Gastrocnemius medialis (tissue), 4 donors: ENCODE data around the gene GSG1L. TPM values are rescaled to one million over a fixed set of nuclear protein-coding genes. Genes with fewer than 3 reads are reported as not detected.

Experiments used
- ATAC-seq, 2 donors: fragments of 150-250 bp; one replicate each; pipeline ENCODE4 v1.9.1; 2016
- DNase-seq, 2 donors: peaks; one replicate each; pipeline ENCODE4 v3.0.0-alpha.2; 2019
- H3K27ac ChIP-seq, 4 donors: fragments of 200-600 bp; sonication (generic); 1 replicate in 1 of 4; 2 replicates in 3 of 4; pipeline ENCODE4 v1.5.1; 2016 to 2018; ENCODE audit warnings: mild to moderate bottlenecking in 2 of 4, moderate library complexity in 1 of 4
- H3K27me3 ChIP-seq, 3 donors: fragments of 200-600 bp; sonication (generic) in 2 of 3; 1 replicate in 1 of 3; 2 replicates in 2 of 3; pipeline versions ENCODE4 v1.5.1 to v1.6.0; 2016 to 2019; ENCODE audit warnings: mild to moderate bottlenecking in 1 of 3, moderate library complexity in 1 of 3
- H3K36me3 ChIP-seq, 2 donors: fragments of 200-600 bp; sonication (generic) in 1 of 2; one replicate each; pipeline ENCODE4 v1.5.1; 2017 to 2018
- H3K4me1 ChIP-seq, 2 donors: fragments of 200-600 bp; sonication (generic) in 1 of 2; one replicate each; pipeline ENCODE4 v1.5.1; 2016 to 2017; ENCODE audit warnings: mild to moderate bottlenecking in 2 of 2
- H3K4me3 ChIP-seq, 4 donors: fragments of 200-600 bp; sonication (generic) in 3 of 4; 1 replicate in 1 of 4; 2 replicates in 3 of 4; pipeline ENCODE4 v1.5.1; 2016 to 2019; ENCODE audit warnings: mild to moderate bottlenecking in 2 of 4
- H3K9me3 ChIP-seq, 3 donors: fragments of 200-600 bp; sonication (generic) in 2 of 3; 1 replicate in 1 of 3; 2 replicates in 2 of 3; pipeline ENCODE4 v1.5.1; 2016 to 2019
- CTCF ChIP-seq, 5 experiments: fragments of 450-650 bp in 3 of 5; fragments of 200-600 bp in 2 of 5; sonication (generic) in 2 of 5; IDR thresholded peaks in 4 of 5; conservative IDR thresholded peaks in 1 of 5; 1 replicate in 4 of 5; 2 replicates in 1 of 5; pipeline ENCODE4 v1.5.1; 2016 to 2019; ENCODE audit warnings: antibody characterized with exemption in 5 of 5, mild to moderate bottlenecking in 3 of 5, moderate library complexity in 3 of 5
- POLR2A ChIP-seq, 2 donors: fragments of 450-650 bp; IDR thresholded peaks; one replicate each; pipeline ENCODE4 v1.6.1; 2017; ENCODE audit warnings: antibody characterized with exemption in 2 of 2, mild to moderate bottlenecking in 2 of 2, moderate library complexity in 2 of 2
- in situ Hi-C, 4 donors: fragments of 200-750 bp; cut with MboI; loops; one replicate each; pipeline versions ENCODE4 v1.15.0 to v1.8.0; 2017; ENCODE audit warnings: low sequenced_read_pairs in 4 of 4
- intact Hi-C: fragments of 100-400 bp; cut with DNase I; formaldehyde crosslinking; loops from one replicate; pipeline ENCODE4 v1.15.1; 2023; ENCODE audit warnings: low total_unique reads
- total RNA-seq, 4 donors: library from RNA; depleted of rRNA; stranded (reverse); fragments of >200 nt; gene quantifications; one replicate each; pipeline versions ENCODE4 v1.1.0 to v1.2.3, GENCODE V29; 2016

GSG1L gene
- total RNA-seq, 4 donors from 2014 or later, result not detected

- Histone ChIP-seq H3K4me1 (no peaks in the 10 kb centered on the region), H3K4me3 (no peak overlapping the region), H3K9me3 (no peaks in the 10 kb centered on the region), H3K36me3 (no peaks in the 10 kb centered on the region), H3K27ac (no peak overlapping the region), H3K27me3 (no peaks in the 10 kb centered on the region)
- in situ Hi-C loops (no loop called here), intact Hi-C loops (no loop called here)
- DNase-seq, result no peak
- ATAC-seq, result no peak
- no peak for TF ChIP-seq POLR2A (IDR thresholded peaks at IDR 0.05)
- TF ChIP-seq CTCF (IDR thresholded peaks at IDR 0.05 in 4 of 5, conservative IDR thresholded peaks at IDR 0.05 in 1 of 5), result no peak
Measured at GRCh38 chr16:27906883-27907282, 156.6 kb downstream of the GSG1L start.

GRCh38 chr16:27903046-27903655 is 160.4 kb downstream of the GSG1L start:
- in situ Hi-C loops, result no loop called here

GRCh38 chr16:27902551-27902950 is 161.0 kb downstream of the GSG1L start:
- ATAC-seq (no peak), DNase-seq (no peak)
- Histone ChIP-seq H3K4me3 (no peak overlapping the region), H3K27me3 (no peaks in the 10 kb centered on the region), H3K4me1 (no peaks in the 10 kb centered on the region), H3K36me3 (no peaks in the 10 kb centered on the region), H3K9me3 (no peaks in the 10 kb centered on the region), H3K27ac (no peak overlapping the region)
- in situ Hi-C loops (no loop called here), intact Hi-C loops (no loop called here)
- TF ChIP-seq POLR2A (IDR thresholded peaks at IDR 0.05), result no peak
- no peak for TF ChIP-seq CTCF (IDR thresholded peaks at IDR 0.05 in 4 of 5, conservative IDR thresholded peaks at IDR 0.05 in 1 of 5)

More at GRCh38 chr16:27903046-27903655, 160.4 kb downstream of the GSG1L start:
- Histone ChIP-seq H3K36me3 (no peaks in the 10 kb centered on the region), H3K4me1 (no peaks in the 10 kb centered on the region), H3K27me3 (no peaks in the 10 kb centered on the region), H3K27ac (no peak overlapping the region), H3K9me3 (no peaks in the 10 kb centered on the region), H3K4me3 (no peak overlapping the region)
- DNase-seq (no peak), ATAC-seq (no peak)
- intact Hi-C loops, result no loop called here
- TF ChIP-seq POLR2A (IDR thresholded peaks at IDR 0.05) (no peak), CTCF (IDR thresholded peaks at IDR 0.05 in 4 of 5, conservative IDR thresholded peaks at IDR 0.05 in 1 of 5) (no peak)

GRCh38 chr16:27901956-27902355 is 161.6 kb downstream of the GSG1L start:
- Histone ChIP-seq H3K4me3 (no peak overlapping the region), H3K36me3 (no peaks in the 10 kb centered on the region), H3K4me1 (no peaks in the 10 kb centered on the region), H3K27me3 (no peaks in the 10 kb centered on the region), H3K9me3 (no peaks in the 10 kb centered on the region), H3K27ac (no peak overlapping the region)
- intact Hi-C loops (no loop called here), in situ Hi-C loops (no loop called here)
- TF ChIP-seq POLR2A (IDR thresholded peaks at IDR 0.05), result no peak
- no peak for TF ChIP-seq CTCF (IDR thresholded peaks at IDR 0.05 in 4 of 5, conservative IDR thresholded peaks at IDR 0.05 in 1 of 5)
- ATAC-seq (no peak), DNase-seq (no peak)

GRCh38 chr16:27899736-27900135 is 163.8 kb downstream of the GSG1L start:
- Histone ChIP-seq H3K27me3 (peaks cover under 1 to 6% (median 4%) of the 10 kb centered on the region in 3 donors), H3K36me3 (no peaks in the 10 kb centered on the region), H3K4me3 (no peak overlapping the region), H3K9me3 (no peaks in the 10 kb centered on the region), H3K27ac (no peak overlapping the region), H3K4me1 (no peaks in the 10 kb centered on the region)
- DNase-seq (no peak), ATAC-seq (no peak)
- intact Hi-C loops (no loop called here), in situ Hi-C loops (loop anchor here in 1 of 4 donors (25.0 kb wide), 1 partner anchor 112 kb away; no protein-coding TSS in a partner anchor)
- TF ChIP-seq CTCF (IDR thresholded peaks at IDR 0.05 in 4 of 5, conservative IDR thresholded peaks at IDR 0.05 in 1 of 5) (no peak), POLR2A (IDR thresholded peaks at IDR 0.05) (no peak)
